ENCODE data around the gene SHC4. TPM values are rescaled to one million over a fixed set of nuclear protein-coding genes. Genes with fewer than 3 reads are reported as not detected.

The SHC4 gene
- total and polyA plus RNA-seq, 2 of the 13 experiments (the other 11 are each of a cell fraction or from before 2014, with no cell fraction given): 0.04 TPM; not detected in 1

- in situ Hi-C loops (cut with HindIII; ENCODE audit: extremely low pct_ligation_motif_present, low pct_unique_long_range_greater_than_20kb) (no loop called here), intact Hi-C loops (cut with micrococcal nuclease; ENCODE audit: unreplicated experiment) (no loop called here)
- Histone ChIP-seq H3K4me1 (ENCODE audit: insufficient read depth, low read length) (no peaks in the 10 kb centered on the region), H4K20me1 (ENCODE audit: insufficient read depth, low read length) (no peaks in the 10 kb centered on the region), H3K9ac (ENCODE audit: insufficient read depth, low read depth, low read length) (no peak overlapping the region), H3K79me2 (ENCODE audit: insufficient read depth, low read length) (no peaks in the 10 kb centered on the region), H3K36me3 (replicated peaks in 1 of 2; ENCODE audit: control insufficient read depth in 1 of 2, insufficient read depth in 2 of 2, low read length in 2 of 2) (no peaks in the 10 kb centered on the region), H3K27me3 (ENCODE audit: control insufficient read depth in 1 of 2, insufficient read depth in 2 of 2, low read length in 2 of 2) (no peaks in the 10 kb centered on the region; a peak in 1 of 5 replicates), H3K4me3 (replicated peaks in 1 of 3; ENCODE audit: insufficient read depth in 1 of 3, low read depth in 2 of 3, low read length in 3 of 3) (no peak overlapping the region), H3K4me2 (ENCODE audit: low read depth, low read length) (no peak overlapping the region), H3K9me3 (ENCODE audit: low read length) (no peaks in the 10 kb centered on the region), H2AFZ (ENCODE audit: low read length) (no peak overlapping the region), H3K27ac (ENCODE audit: extremely low read length, insufficient read depth, low read length) (no peak overlapping the region)
- ATAC-seq (no peak), FAIRE-seq (no peak), DNase-seq (ENCODE audit: low spot score) (no peak)
- BruUV-seq (replicated peaks): no TSS peak
- CTCF ChIA-PET (ENCODE audit: low intra/inter-chr PET ratio, low total read pairs): no interaction called here
- TF ChIP-seq MAX (IDR thresholded peaks at IDR 0.05): no peak
- TF ChIP-seq ZZZ3 (CRISPR knock-in tag; IDR thresholded peaks at IDR 0.05; ENCODE audit: borderline replicate concordance): no peak
- TF ChIP-seq PAXIP1 (CRISPR knock-in tag; conservative IDR thresholded peaks at IDR 0.05): no peak
- TF ChIP-seq SMAD3 (CRISPR knock-in tag; IDR thresholded peaks at IDR 0.05): no peak
- TF ChIP-seq ETV5 (CRISPR knock-in tag; IDR thresholded peaks at IDR 0.05; ENCODE audit: borderline replicate concordance): no peak
- TF ChIP-seq ZNF335 (CRISPR knock-in tag; IDR thresholded peaks at IDR 0.05): no peak
- TF ChIP-seq ZNF7 (CRISPR knock-in tag; IDR thresholded peaks at IDR 0.05): no peak
- no peak for TF ChIP-seq HOXA5 (CRISPR knock-in tag; IDR thresholded peaks at IDR 0.05)
- TF ChIP-seq ZNF646 (CRISPR knock-in tag; IDR thresholded peaks at IDR 0.05): no peak
- TF ChIP-seq ZSCAN31 (CRISPR knock-in tag; IDR thresholded peaks at IDR 0.05; ENCODE audit: low read depth): no peak
- no peak for TF ChIP-seq ZNF709 (CRISPR knock-in tag; IDR thresholded peaks at IDR 0.05)
- no peak for TF ChIP-seq ZXDC (CRISPR knock-in tag; IDR thresholded peaks at IDR 0.05)
- TF ChIP-seq NCOA5 (CRISPR knock-in tag; IDR thresholded peaks at IDR 0.05): no peak
- no peak for TF ChIP-seq ZNF720 (CRISPR knock-in tag; IDR thresholded peaks at IDR 0.05)
- POLR2A ChIA-PET: no interaction called here
- under 1% methylated on average over 5 of the region's 5 CpGs for WGBS (ENCODE audit: low lambda C conversion rate)
These were observed 21.8 kb downstream of the SHC4 start for GRCh38 chr15:48941904-48942303.
